Effector memory CD4-positive, alpha-beta T cell (primary cell): Measurements from ENCODE around the gene ZNF565.

ENCODE experiments used
- DNase-seq, 3 donors: peaks; one replicate each; pipeline ENCODE4 v3.0.0-alpha.2; 2020
- H3K27ac ChIP-seq: 2 replicates; pipeline ENCODE4 v1.7.0; 2013; ENCODE audit warnings: mild to moderate bottlenecking, low read length, moderate library complexity; ENCODE audit not compliant: insufficient read depth, poor library complexity, severe bottlenecking
- H3K27me3 ChIP-seq: replicated peaks from 2 replicates; pipeline ENCODE4 v1.7.0; 2013; ENCODE audit warnings: mild to moderate bottlenecking, low read length; ENCODE audit not compliant: insufficient read depth, control insufficient read depth, poor library complexity, severe bottlenecking
- H3K36me3 ChIP-seq: 2 replicates; pipeline ENCODE4 v1.7.0; 2013; ENCODE audit warnings: mild to moderate bottlenecking, low read length, moderate library complexity; ENCODE audit not compliant: control insufficient read depth, insufficient read depth
- H3K4me1 ChIP-seq: 2 replicates; pipeline ENCODE4 v1.7.0; 2013; ENCODE audit warnings: low read length, mild to moderate bottlenecking; ENCODE audit not compliant: control insufficient read depth, insufficient read depth, poor library complexity, severe bottlenecking
- H3K4me3 ChIP-seq: 2 replicates; pipeline ENCODE4 v1.7.0; 2013; ENCODE audit warnings: low read length, low read depth, mild to moderate bottlenecking; ENCODE audit not compliant: insufficient read depth, poor library complexity, severe bottlenecking
- H3K9me3 ChIP-seq: 2 replicates; pipeline ENCODE4 v1.7.0; 2013; ENCODE audit warnings: mild to moderate bottlenecking, low read length, moderate library complexity; ENCODE audit not compliant: control insufficient read depth

Gene ZNF565

GRCh38 chr19:36152352-36153091 lies 61.9 kb downstream of the ZNF565 start, which contains the start of gene COX7A1:
Gene COX7A1 (minus strand): TSS chr19:36152447. CDS start chr19:36152407, 40 bp downstream.
- H3K4me1 ChIP-seq, result no peaks in the 10 kb centered on the region
- no peak within 1 kb of the TSS for H3K27ac ChIP-seq
- peaks cover 32% of the 10 kb centered on the region for H3K36me3 ChIP-seq
- H3K27me3 ChIP-seq, result no peaks in the 10 kb centered on the region
- no peaks in the 10 kb centered on the region for H3K9me3 ChIP-seq
- DNase-seq, result no peak
- H3K4me3 ChIP-seq, result no peak within 1 kb of the TSS

DNA sequence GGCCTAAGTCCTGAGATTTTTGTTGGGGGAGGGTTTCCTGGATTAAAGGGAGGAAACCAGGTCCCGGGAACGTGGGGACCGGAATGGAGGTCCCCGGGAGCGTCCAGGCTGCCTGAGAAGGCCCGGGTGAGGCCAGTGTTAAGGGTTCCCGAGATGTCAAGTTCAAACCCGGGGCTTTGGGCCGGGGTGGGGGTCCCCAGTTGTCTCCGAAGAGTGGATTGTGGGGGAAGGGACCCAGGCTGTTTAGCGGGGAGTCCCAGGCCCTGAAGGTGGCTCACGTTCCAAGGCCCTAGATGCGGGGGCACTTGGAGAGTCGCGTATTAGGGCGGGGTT lies 62.5 kb downstream of the ZNF565 start:
- H3K4me3 ChIP-seq, result no peak overlapping the region
- peaks cover 36% of the 10 kb centered on the region for H3K36me3 ChIP-seq
- no peak for DNase-seq
- H3K27ac ChIP-seq, result no peak overlapping the region
- no peaks in the 10 kb centered on the region for H3K4me1 ChIP-seq
- no peaks in the 10 kb centered on the region for H3K9me3 ChIP-seq
- H3K27me3 ChIP-seq, result no peaks in the 10 kb centered on the region

GRCh38 chr19:36151144-36152018 lies 63.1 kb downstream of the ZNF565 start:
- Histone ChIP-seq H3K4me1 (no peaks in the 10 kb centered on the region), H3K27ac (no peak overlapping the region), H3K27me3 (no peaks in the 10 kb centered on the region), H3K9me3 (no peaks in the 10 kb centered on the region), H3K4me3 (no peak overlapping the region), H3K36me3 (peaks cover 42% of the 10 kb centered on the region)
- DNase-seq, result no peak

GRCh38 chr19:36150586-36150985 lies 63.9 kb downstream of the ZNF565 start:
- no peaks in the 10 kb centered on the region for H3K27me3 ChIP-seq
- H3K27ac ChIP-seq, result no peak overlapping the region
- peaks cover 50% of the 10 kb centered on the region for H3K36me3 ChIP-seq
- DNase-seq, result no peak
- no peaks in the 10 kb centered on the region for H3K9me3 ChIP-seq
- no peak overlapping the region for H3K4me3 ChIP-seq
- H3K4me1 ChIP-seq, result no peaks in the 10 kb centered on the region

- Histone ChIP-seq H3K27me3 (no peaks in the 10 kb centered on the region), H3K9me3 (no peaks in the 10 kb centered on the region), H3K36me3 (peaks cover 55% of the 10 kb centered on the region), H3K4me3 (no peak overlapping the region), H3K4me1 (no peaks in the 10 kb centered on the region), H3K27ac (no peak overlapping the region)
- no peak for DNase-seq
These were observed 64.6 kb downstream of the ZNF565 start for GRCh38 chr19:36149673-36150406.

DNA sequence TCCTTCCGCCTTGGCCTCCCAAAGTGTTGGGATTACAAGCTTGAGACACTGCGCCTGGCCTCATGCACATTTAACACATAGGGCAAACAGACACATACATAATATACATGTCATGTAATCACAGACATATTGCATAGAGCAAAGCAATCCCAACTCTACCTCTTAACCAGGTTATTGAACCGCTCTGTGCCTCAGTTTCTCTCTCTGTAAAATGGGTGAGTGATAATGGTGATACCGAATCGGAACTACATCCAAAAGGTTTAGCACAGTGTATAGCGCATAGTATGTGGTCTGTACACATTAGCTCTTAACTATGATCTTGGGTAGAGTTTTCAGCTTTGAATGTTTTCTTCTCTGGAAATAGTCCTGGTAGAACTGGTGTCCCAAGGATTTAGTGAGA lies 69.8 kb downstream of the ZNF565 start:
- Histone ChIP-seq H3K4me1 (peaks cover 5% of the 10 kb centered on the region), H3K4me3 (no peak overlapping the region), H3K9me3 (no peaks in the 10 kb centered on the region), H3K27ac (no peak overlapping the region), H3K27me3 (no peaks in the 10 kb centered on the region), H3K36me3 (peaks cover 52% of the 10 kb centered on the region)
- DNase-seq, result no peak

DNA sequence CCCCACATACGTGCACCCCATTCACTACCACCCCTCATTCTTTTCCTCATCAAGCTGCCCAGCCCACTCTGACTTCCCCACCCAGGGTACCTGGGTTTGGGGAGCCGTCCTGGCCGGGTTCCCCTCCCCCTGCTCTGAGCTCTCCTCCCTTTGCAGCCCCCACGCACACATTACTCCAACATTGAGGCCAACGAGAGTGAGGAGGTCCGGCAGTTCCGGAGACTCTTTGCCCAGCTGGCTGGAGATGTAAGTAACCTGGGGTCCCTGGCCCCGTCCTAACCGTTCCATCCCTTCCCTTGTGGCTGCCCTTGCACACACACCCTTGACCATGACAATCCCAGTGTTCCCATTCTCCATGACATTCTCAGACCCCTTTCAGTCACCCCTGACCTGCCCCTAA lies 72.0 kb downstream of the ZNF565 start:
- no peak for DNase-seq
- no peaks in the 10 kb centered on the region for H3K27me3 ChIP-seq
- no peak overlapping the region for H3K4me3 ChIP-seq
- peaks cover 38% of the 10 kb centered on the region for H3K36me3 ChIP-seq
- no peak overlapping the region for H3K27ac ChIP-seq
- no peaks in the 10 kb centered on the region for H3K9me3 ChIP-seq
- H3K4me1 ChIP-seq, result peaks cover 5% of the 10 kb centered on the region

GRCh38 chr19:36142046-36142445 lies 72.4 kb downstream of the ZNF565 start:
- H3K4me3 ChIP-seq, result no peak overlapping the region
- DNase-seq, result no peak

GRCh38 chr19:36141039-36141927 lies 73.2 kb downstream of the ZNF565 start:
- peak overlapping the region; percentile 83 for H3K4me3 ChIP-seq
- H3K9me3 ChIP-seq, result no peaks in the 10 kb centered on the region
- DNase-seq, result peak; percentile 86 to 89 (median 87)
- peaks cover 27% of the 10 kb centered on the region for H3K36me3 ChIP-seq
- H3K27me3 ChIP-seq, result no peaks in the 10 kb centered on the region
- peaks cover 5% of the 10 kb centered on the region for H3K4me1 ChIP-seq
- H3K27ac ChIP-seq, result peak overlapping the region; percentile 81

More at GRCh38 chr19:36142046-36142445, 72.4 kb downstream of the ZNF565 start:
- peaks cover 35% of the 10 kb centered on the region for H3K36me3 ChIP-seq
- H3K9me3 ChIP-seq, result no peaks in the 10 kb centered on the region
- peaks cover 5% of the 10 kb centered on the region for H3K4me1 ChIP-seq
- H3K27me3 ChIP-seq, result no peaks in the 10 kb centered on the region
- no peak overlapping the region for H3K27ac ChIP-seq
